ENCODE data around the gene HHEX. TPM values are rescaled to one million over a fixed set of nuclear protein-coding genes. Genes with fewer than 3 reads are reported as not detected.
A peak's percentile ranks its signal among the peaks of the same experiment; 100 is the strongest.

HHEX gene
- total RNA-seq, 1 donor from 2014 or later, result 1.6 TPM

DNA sequence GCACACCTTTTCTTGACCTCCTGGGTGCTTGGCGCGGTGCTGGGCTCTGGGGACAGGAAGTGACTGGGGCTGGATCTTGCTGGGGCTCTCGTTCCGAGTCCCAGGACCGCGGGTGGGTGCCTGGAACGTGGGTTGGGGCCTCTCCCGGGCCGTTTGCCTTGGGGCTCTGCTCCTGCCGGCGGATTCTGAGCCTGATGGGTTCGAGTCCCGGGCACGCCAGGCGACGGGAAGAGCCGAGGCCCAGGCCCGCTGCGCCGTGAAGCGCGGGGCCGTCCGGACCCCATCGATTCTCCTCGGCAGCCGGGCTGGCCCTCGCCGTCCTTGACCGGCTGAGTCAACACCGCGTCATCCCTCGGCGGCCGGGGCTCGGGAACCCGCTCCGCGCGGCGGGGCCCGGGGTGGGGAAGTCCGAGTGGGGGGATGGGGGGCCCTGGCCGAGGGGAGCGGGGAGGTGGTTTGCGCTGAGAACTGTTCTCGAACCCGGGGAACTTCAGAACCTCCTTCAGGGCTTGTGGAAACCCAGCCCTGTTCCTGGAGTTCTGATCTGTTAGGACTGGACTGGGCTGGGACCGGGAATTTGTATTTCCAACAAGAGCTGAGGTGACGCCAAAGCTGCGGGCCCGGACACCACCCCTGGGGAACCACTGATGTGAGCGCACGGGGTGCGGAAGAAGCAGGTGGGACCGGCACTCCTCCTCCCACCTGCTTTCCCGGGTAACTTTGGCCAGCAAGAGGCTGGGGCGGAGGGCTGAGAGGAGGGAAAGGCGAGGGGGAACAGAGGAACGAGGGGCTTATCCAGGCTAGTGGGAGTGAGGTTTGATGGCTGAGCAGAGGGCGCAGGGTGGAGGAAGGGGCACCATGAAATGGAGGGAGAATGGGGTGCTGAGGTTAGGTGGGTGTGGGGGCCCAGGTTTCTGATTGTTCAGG, 6.2 kb downstream of the HHEX start:
- no peak for DNase-seq (ENCODE audit: low read depth)
- Histone ChIP-seq H3K27me3 (ENCODE audit: control insufficient read depth, insufficient read depth, low read length) (peaks cover 11% of the 10 kb centered on the region), H3K4me3 (ENCODE audit: low read depth, low read length) (peak overlapping the region; percentile 32), H3K36me3 (ENCODE audit: control insufficient read depth, insufficient read depth, low read length) (no peaks in the 10 kb centered on the region)
- TF ChIP-seq, protein P1, sequence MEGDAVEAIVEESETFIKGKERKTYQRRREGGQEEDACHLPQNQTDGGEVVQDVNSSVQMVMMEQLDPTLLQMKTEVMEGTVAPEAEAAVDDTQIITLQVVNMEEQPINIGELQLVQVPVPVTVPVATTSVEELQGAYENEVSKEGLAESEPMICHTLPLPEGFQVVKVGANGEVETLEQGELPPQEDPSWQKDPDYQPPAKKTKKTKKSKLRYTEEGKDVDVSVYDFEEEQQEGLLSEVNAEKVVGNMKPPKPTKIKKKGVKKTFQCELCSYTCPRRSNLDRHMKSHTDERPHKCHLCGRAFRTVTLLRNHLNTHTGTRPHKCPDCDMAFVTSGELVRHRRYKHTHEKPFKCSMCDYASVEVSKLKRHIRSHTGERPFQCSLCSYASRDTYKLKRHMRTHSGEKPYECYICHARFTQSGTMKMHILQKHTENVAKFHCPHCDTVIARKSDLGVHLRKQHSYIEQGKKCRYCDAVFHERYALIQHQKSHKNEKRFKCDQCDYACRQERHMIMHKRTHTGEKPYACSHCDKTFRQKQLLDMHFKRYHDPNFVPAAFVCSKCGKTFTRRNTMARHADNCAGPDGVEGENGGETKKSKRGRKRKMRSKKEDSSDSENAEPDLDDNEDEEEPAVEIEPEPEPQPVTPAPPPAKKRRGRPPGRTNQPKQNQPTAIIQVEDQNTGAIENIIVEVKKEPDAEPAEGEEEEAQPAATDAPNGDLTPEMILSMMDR (IDR thresholded peaks at IDR 0.05; ENCODE audit: insufficient read depth, low read length, poor library complexity, severe bottlenecking), result no peak

DNA sequence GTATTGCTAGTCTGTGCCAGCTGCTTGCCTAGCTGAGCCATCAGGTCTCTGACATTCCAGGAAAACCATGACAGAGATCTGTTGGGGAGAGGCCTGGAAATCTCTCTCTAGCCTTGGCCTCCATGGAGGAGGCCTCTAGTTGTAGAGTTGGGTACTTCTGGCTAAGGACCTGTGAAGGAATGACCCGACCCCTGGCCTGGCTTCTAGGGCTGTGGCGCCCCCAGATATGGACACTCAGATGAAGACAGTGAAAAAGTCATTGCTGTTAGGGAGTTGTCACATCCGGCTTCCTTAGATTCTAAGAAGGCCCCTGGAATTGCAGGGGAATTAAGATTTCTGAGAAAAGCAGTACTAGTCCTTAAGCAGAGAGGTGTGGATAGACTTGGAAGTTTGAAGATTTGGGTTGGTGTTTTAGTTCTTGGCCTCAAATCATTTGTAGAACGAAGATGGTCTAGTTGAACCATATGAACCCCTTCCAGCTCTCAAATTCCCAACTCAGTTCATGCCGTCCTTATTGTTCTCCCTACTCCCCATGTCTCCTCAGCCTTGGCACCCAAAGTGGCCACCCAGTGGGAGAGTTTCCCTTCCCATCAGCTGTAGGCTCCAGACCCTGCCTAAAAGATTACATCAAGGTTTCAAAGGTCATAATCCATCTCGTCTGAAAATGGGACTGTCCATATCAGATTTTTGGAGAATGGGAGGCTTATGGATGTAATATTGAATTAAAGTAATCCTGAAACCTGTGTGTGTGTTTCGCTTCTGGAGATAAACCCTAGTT, 7.0 kb downstream of the HHEX start:
- no peak for DNase-seq (ENCODE audit: low read depth)
- TF ChIP-seq, protein P1 (IDR thresholded peaks at IDR 0.05; ENCODE audit: insufficient read depth, low read length, poor library complexity, severe bottlenecking), result no peak
- Histone ChIP-seq H3K4me3 (ENCODE audit: low read depth, low read length) (no peak overlapping the region), H3K27me3 (ENCODE audit: control insufficient read depth, insufficient read depth, low read length) (peaks cover 6% of the 10 kb centered on the region), H3K36me3 (ENCODE audit: control insufficient read depth, insufficient read depth, low read length) (no peaks in the 10 kb centered on the region)

GRCh38 chr10:92697663-92698511, 8.1 kb downstream of the HHEX start:
- H3K36me3 ChIP-seq (ENCODE audit: control insufficient read depth, insufficient read depth, low read length), result no peaks in the 10 kb centered on the region
- no peak overlapping the region for H3K4me3 ChIP-seq (ENCODE audit: low read depth, low read length)
- TF ChIP-seq, protein P1 (IDR thresholded peaks at IDR 0.05; ENCODE audit: insufficient read depth, low read length, poor library complexity, severe bottlenecking), result no peak
- DNase-seq (ENCODE audit: low read depth), result no peak
- no peaks in the 10 kb centered on the region for H3K27me3 ChIP-seq (ENCODE audit: control insufficient read depth, insufficient read depth, low read length)

- DNase-seq (ENCODE audit: low read depth), result no peak
- no peaks in the 10 kb centered on the region for H3K27me3 ChIP-seq (ENCODE audit: control insufficient read depth, insufficient read depth, low read length)
- H3K4me3 ChIP-seq (ENCODE audit: low read depth, low read length), result peak overlapping the region; percentile 31
- no peaks in the 10 kb centered on the region for H3K36me3 ChIP-seq (ENCODE audit: control insufficient read depth, insufficient read depth, low read length)
- TF ChIP-seq, protein P1 (IDR thresholded peaks at IDR 0.05; ENCODE audit: insufficient read depth, low read length, poor library complexity, severe bottlenecking), result no peak
Observed at GRCh38 chr10:92699193-92699517, 9.4 kb downstream of the HHEX start.

DNA sequence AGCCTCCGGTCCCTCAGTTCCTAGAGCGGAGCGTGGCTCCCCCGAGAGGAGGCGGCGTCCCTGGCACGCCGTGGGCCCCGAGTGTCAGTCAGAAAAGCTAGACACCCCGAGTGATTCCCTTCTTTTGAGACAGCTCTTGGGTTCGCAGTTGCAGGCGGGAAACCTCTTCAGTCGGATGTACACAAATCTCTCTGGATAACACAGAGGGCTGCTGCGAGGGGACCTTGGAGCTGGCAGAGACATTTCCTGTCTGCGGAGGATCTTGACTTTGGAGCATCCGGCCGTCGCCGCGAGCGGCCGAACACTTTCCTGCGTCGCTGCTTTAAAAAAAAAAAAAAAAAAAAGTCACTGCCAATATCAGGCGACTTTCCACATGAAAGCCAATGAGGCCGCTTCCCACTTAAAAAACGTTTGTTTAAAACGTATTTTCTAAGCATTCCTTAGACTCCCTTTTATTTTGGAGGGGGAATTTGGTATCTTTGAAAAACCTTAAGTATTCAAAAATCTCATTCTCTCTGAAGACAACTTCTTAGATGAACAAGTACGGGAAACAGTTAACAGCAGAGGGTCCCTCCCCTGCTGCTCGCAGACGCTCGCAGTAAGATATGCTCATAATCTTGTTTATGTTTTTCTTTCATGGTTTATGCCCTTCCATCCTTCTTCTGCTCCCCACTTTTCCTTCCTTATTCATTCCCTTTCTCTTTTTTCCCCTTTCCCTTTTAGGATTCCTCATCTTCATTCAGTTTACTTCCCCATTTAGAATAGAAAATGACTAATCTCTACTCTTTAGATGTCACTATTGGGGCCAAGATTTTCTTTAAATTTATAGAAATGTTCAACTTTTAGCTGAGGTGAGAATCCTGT, 10.0 kb downstream of the HHEX start:
- Histone ChIP-seq H3K4me3 (ENCODE audit: low read depth, low read length) (peak overlapping the region; percentile 31), H3K27me3 (ENCODE audit: control insufficient read depth, insufficient read depth, low read length) (no peaks in the 10 kb centered on the region), H3K36me3 (ENCODE audit: control insufficient read depth, insufficient read depth, low read length) (no peaks in the 10 kb centered on the region)
- no peak for DNase-seq (ENCODE audit: low read depth)
- TF ChIP-seq, protein P1 (IDR thresholded peaks at IDR 0.05; ENCODE audit: insufficient read depth, low read length, poor library complexity, severe bottlenecking), result no peak

Data from kidney epithelial cell (primary cell).